CD4-positive, alpha-beta T cell treated with Interleukin-17A for 4 hours (primary cell): ENCODE measurements around the gene RENBP.
A peak's percentile ranks its signal among the peaks of the same experiment; 100 is the strongest.
"Not testable (repeated sequence)": the region's sequence is repeated elsewhere in the genome, so short reads cannot be mapped to it uniquely, and the experiment has no call there.

Experiments
- DNase-seq: peaks from one replicate; pipeline ENCODE4 v3.0.0-alpha.2; 2020; ENCODE audit warnings: mixed read lengths

RENBP gene

GRCh38 chrX:153944140-153944799 lies at the start of gene RENBP:
RENBP (minus strand) TSS chrX:153944643; CDS start chrX:153944610, 33 bp downstream.
- DNase-seq, result peak; percentile 75

- no peak for DNase-seq
These were observed 49.5 kb upstream of the RENBP start for GRCh38 chrX:153993978-153994377.

- DNase-seq, result no peak
These were observed 48.6 kb upstream of the RENBP start for GRCh38 chrX:153993079-153993478.

GRCh38 chrX:153992180-153992579 lies 47.7 kb upstream of the RENBP start:
- DNase-seq, result no peak

- no peak for DNase-seq
These were observed 46.7 kb upstream of the RENBP start for GRCh38 chrX:153991013-153991580.

- peak; percentile 41 for DNase-seq
These were observed 45.7 kb upstream of the RENBP start for GRCh38 chrX:153989973-153990655.

- DNase-seq, result no peak
These were observed 44.0 kb upstream of the RENBP start for GRCh38 chrX:153988493-153988892.

GRCh38 chrX:153984351-153985178 lies 40.1 kb upstream of the RENBP start:
- DNase-seq, result peak; percentile 35

GRCh38 chrX:153983321-153983801 lies 38.9 kb upstream of the RENBP start:
- DNase-seq, result peak; percentile 33

GRCh38 chrX:153981771-153982533 lies 37.5 kb upstream of the RENBP start:
- peak; percentile 80 for DNase-seq

GRCh38 chrX:153981231-153981630 lies 36.8 kb upstream of the RENBP start:
- no peak for DNase-seq

GRCh38 chrX:153980394-153980793 lies 36.0 kb upstream of the RENBP start:
- not testable (repeated sequence) for DNase-seq

GRCh38 chrX:153974726-153975286 lies 30.4 kb upstream of the RENBP start:
- no peak for DNase-seq

GRCh38 chrX:153974003-153974725 lies 29.7 kb upstream of the RENBP start:
- no peak for DNase-seq

GRCh38 chrX:153973127-153974002 lies 28.9 kb upstream of the RENBP start:
- no peak for DNase-seq

- DNase-seq, result peak; percentile 92
These were observed 28.1 kb upstream of the RENBP start, which contains the start of gene TMEM187 for GRCh38 chrX:153972368-153973126. TMEM187 (plus strand) TSS chrX:153972754; CDS start chrX:153982063, 9,309 bp downstream.

- DNase-seq, result peak; percentile 95
These were observed 27.3 kb upstream of the RENBP start, which contains the start of gene HCFC1 for GRCh38 chrX:153971450-153972367. HCFC1 (minus strand) TSS chrX:153971818; CDS start chrX:153970840, 978 bp downstream.

GRCh38 chrX:153971124-153971449 lies 26.6 kb upstream of the RENBP start:
- DNase-seq, result peak; percentile 94
